ENCODE measurements around the gene CLEC4F. TPM values are rescaled to one million over a fixed set of nuclear protein-coding genes. Genes with fewer than 3 reads are reported as not detected.

Gene CLEC4F
- total and polyA plus RNA-seq, 2 of the 4 experiments (the other 2 are of a cell fraction), result not detected

DNA sequence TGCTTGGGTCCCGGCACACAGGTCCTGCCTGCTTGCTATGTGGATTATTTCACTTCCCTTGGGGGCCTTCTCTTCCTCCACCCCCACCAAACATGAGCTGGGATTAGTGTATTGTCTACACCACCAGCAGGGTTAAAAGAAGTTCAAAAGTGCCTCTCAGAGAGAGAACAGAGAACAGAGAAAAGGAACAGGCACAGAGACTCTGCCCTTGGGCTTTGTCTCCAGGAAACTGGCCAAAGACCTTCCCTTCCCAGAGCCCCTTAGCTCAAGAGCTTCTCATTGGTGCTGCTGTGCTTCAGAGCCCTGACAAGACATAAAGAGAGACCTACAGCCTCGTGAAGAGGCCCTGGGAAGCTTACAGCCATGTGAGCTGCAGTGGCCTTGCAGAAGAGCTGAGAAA lies 22.9 kb downstream of the CLEC4F start:
- no peak overlapping the region for H3K56ac ChIP-seq (ENCODE audit: extremely low read depth, insufficient read depth, low read length)
- H3K9me3 ChIP-seq (ENCODE audit: control insufficient read depth, insufficient read depth, low read length), result no peaks in the 10 kb centered on the region; the same call in 1 of the 2 replicates
- H4K20me1 ChIP-seq (ENCODE audit: insufficient read depth, low read length), result no peaks in the 10 kb centered on the region
- no peaks in the 10 kb centered on the region for H3K4me1 ChIP-seq (ENCODE audit: control insufficient read depth, insufficient read depth, low read length)
- no peak overlapping the region for H4K5ac ChIP-seq (ENCODE audit: low read depth, low read length)
- 0% methylated on average over 1 of the region's 2 CpGs; no CpG with 5 or more reads in 1 of the 2 experiments for WGBS, 2 experiments (ENCODE audit: extremely low coverage in 2 of 2, insufficient read length in 1 of 2)
- no peak overlapping the region for H3K4me2 ChIP-seq (ENCODE audit: low read depth, low read length)
- ChIA-PET POLR2A (ENCODE audit: unreplicated experiment) (no interaction called here), CTCF (no interaction called here)
- dilution Hi-C loops (cut with HindIII; ENCODE audit: low sequenced_read_pairs, unreplicated experiment) (no loop called here), intact Hi-C loops (cut with micrococcal nuclease) (no loop called here), in situ Hi-C loops (cut with MboI; ENCODE audit: low sequenced_read_pairs) (no loop called here)
- no peak overlapping the region for H4K8ac ChIP-seq (ENCODE audit: low read depth in 2 of 2, low read length in 2 of 2)
- H3K27ac ChIP-seq (ENCODE audit: insufficient read depth, low read length), result no peak overlapping the region
- H3K27me3 ChIP-seq (ENCODE audit: control insufficient read depth, insufficient read depth, low read length), result no peaks in the 10 kb centered on the region; the same call in none of the 2 replicates
- TF ChIP-seq CTCF (conservative IDR thresholded peaks at IDR 0.05; ENCODE audit: low read depth, low read length), result no peak
- no peak for TF ChIP-seq RCOR1 (IDR thresholded peaks at IDR 0.05; ENCODE audit: insufficient replicate concordance, low read length)
- no peak for TF ChIP-seq MAFK (IDR thresholded peaks at IDR 0.05; ENCODE audit: low read depth, low read length)
- no peak for TF ChIP-seq CHD1 (IDR thresholded peaks at IDR 0.05; ENCODE audit: low read depth, low read length)
- TF ChIP-seq FOS (IDR thresholded peaks at IDR 0.05; ENCODE audit: low read depth, low read length), result no peak
- no peak for TF ChIP-seq NFE2L2 (IDR thresholded peaks at IDR 0.05; ENCODE audit: low read depth, low read length)
- TF ChIP-seq, protein P1, sequence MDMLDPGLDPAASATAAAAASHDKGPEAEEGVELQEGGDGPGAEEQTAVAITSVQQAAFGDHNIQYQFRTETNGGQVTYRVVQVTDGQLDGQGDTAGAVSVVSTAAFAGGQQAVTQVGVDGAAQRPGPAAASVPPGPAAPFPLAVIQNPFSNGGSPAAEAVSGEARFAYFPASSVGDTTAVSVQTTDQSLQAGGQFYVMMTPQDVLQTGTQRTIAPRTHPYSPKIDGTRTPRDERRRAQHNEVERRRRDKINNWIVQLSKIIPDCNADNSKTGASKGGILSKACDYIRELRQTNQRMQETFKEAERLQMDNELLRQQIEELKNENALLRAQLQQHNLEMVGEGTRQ (IDR thresholded peaks at IDR 0.05; ENCODE audit: low read depth, low read length), result no peak
- no peak for TF ChIP-seq MAZ (IDR thresholded peaks at IDR 0.05; ENCODE audit: borderline replicate concordance, low read depth, low read length)
- no peak for TF ChIP-seq RFX5 (IDR thresholded peaks at IDR 0.05; ENCODE audit: low read depth, low read length)
- TF ChIP-seq ELK1 (IDR thresholded peaks at IDR 0.05; ENCODE audit: borderline replicate concordance, low read depth, low read length), result no peak
- no peak for TF ChIP-seq MXI1 (IDR thresholded peaks at IDR 0.05; ENCODE audit: borderline replicate concordance, low read depth, low read length)
- no peak for TF ChIP-seq SMC3 (IDR thresholded peaks at IDR 0.05; ENCODE audit: low read depth, low read length)
- no peak for TF ChIP-seq POLR2A (IDR thresholded peaks at IDR 0.05; ENCODE audit: low read depth, low read length)
- TF ChIP-seq CEBPB (IDR thresholded peaks at IDR 0.05; ENCODE audit: low read depth, low read length), result no peak
- no peak for TF ChIP-seq RAD21 (IDR thresholded peaks at IDR 0.05; ENCODE audit: low read length)
- no peak for TF ChIP-seq BHLHE40 (IDR thresholded peaks at IDR 0.05; ENCODE audit: low read depth, low read length)
- H3K14ac ChIP-seq (replicated peaks; ENCODE audit: low read depth, low read length), result no peak overlapping the region
- no peaks in the 10 kb centered on the region for H3K36me3 ChIP-seq (ENCODE audit: control insufficient read depth, insufficient read depth, low read length)
- H2AK9ac ChIP-seq (replicated peaks; ENCODE audit: low read depth, low read length, poor library complexity), result no peak overlapping the region
- H3K18ac ChIP-seq (ENCODE audit: low read depth, low read length), result no peak overlapping the region
- no peak overlapping the region for H2BK15ac ChIP-seq (ENCODE audit: low read depth, low read length)
- no peak overlapping the region for H2AK5ac ChIP-seq (ENCODE audit: low read depth, low read length)
- no peak overlapping the region for H2BK120ac ChIP-seq (ENCODE audit: low read depth, low read length)
- no peak overlapping the region for H3K4ac ChIP-seq (ENCODE audit: low read depth, low read length)
- H3K23ac ChIP-seq (ENCODE audit: low read depth, low read length), result no peak overlapping the region
- DNase-seq (no peak), ATAC-seq (ENCODE audit: low read depth) (no peak)
- H3K9me1 ChIP-seq (ENCODE audit: insufficient read depth, low read length), result no peaks in the 10 kb centered on the region
- H4K91ac ChIP-seq (ENCODE audit: insufficient read depth, low read depth, low read length), result no peak overlapping the region
- H3K79me1 ChIP-seq (ENCODE audit: low read depth in 1 of 2, low read length in 2 of 2), result no peaks in the 10 kb centered on the region
- no peak overlapping the region for H2BK20ac ChIP-seq (ENCODE audit: low read depth, low read length)
- no peak overlapping the region for H2BK5ac ChIP-seq (ENCODE audit: low read depth, low read length, poor library complexity, severe bottlenecking)
- no peak overlapping the region for H2AFZ ChIP-seq (replicated peaks; ENCODE audit: low read length, poor library complexity)
- BruUV-seq (replicated peaks), result no TSS peak
- H3K9ac ChIP-seq (ENCODE audit: low read depth, low read length), result no peak overlapping the region
- H3K4me3 ChIP-seq (ENCODE audit: insufficient read depth, low read depth, low read length), result no peak overlapping the region
